ENCODE data around the gene SYS1. TPM values are rescaled to one million over a fixed set of nuclear protein-coding genes. Genes with fewer than 3 reads are reported as not detected.

Gene SYS1
- total RNA-seq, 2 donors from 2014 or later: 29.3 to 57.4 TPM

DNA sequence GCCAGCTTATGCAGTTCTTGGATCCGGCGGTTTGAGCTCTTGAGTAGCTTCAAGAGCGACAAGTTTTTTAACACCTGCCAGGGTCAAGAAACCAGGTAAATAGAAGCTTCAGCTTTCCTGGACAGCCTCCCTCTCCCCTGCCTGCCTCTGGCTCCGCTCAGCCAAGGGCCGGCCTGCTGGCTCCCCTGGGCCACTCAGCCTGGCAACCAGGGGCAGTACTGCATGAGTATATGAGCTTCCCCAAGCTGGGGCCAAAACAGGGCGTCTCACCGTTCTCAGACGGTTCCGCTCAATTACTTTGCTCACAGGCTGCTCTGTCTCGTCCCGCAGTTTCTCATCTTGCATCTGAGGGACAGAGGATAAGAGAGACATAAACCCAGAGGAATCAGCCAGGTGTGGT, 14.3 kb downstream of the SYS1 start:
- no peaks in the 10 kb centered on the region for H3K4me1 ChIP-seq (replicated peaks)
- intact Hi-C loops (cut with DNase I): no loop called here
- no peak for TF ChIP-seq POLR2AphosphoS5 (IDR thresholded peaks at IDR 0.05)
- TF ChIP-seq POLR2A (IDR thresholded peaks at IDR 0.05): no peak
- TF ChIP-seq, protein P1, sequence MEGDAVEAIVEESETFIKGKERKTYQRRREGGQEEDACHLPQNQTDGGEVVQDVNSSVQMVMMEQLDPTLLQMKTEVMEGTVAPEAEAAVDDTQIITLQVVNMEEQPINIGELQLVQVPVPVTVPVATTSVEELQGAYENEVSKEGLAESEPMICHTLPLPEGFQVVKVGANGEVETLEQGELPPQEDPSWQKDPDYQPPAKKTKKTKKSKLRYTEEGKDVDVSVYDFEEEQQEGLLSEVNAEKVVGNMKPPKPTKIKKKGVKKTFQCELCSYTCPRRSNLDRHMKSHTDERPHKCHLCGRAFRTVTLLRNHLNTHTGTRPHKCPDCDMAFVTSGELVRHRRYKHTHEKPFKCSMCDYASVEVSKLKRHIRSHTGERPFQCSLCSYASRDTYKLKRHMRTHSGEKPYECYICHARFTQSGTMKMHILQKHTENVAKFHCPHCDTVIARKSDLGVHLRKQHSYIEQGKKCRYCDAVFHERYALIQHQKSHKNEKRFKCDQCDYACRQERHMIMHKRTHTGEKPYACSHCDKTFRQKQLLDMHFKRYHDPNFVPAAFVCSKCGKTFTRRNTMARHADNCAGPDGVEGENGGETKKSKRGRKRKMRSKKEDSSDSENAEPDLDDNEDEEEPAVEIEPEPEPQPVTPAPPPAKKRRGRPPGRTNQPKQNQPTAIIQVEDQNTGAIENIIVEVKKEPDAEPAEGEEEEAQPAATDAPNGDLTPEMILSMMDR (IDR thresholded peaks at IDR 0.05): no peak
- WGBS: 51% methylated on average over 11 of the region's 11 CpGs
- no peaks in the 10 kb centered on the region for H3K27me3 ChIP-seq (replicated peaks; ENCODE audit: insufficient read depth)
- no peak overlapping the region for H3K4me3 ChIP-seq
- no peak for DNase-seq (ENCODE audit: low spot score)
- H3K36me3 ChIP-seq: no peaks in the 10 kb centered on the region
- no peaks in the 10 kb centered on the region for H3K9me3 ChIP-seq
- H3K27ac ChIP-seq: no peak overlapping the region

DNA sequence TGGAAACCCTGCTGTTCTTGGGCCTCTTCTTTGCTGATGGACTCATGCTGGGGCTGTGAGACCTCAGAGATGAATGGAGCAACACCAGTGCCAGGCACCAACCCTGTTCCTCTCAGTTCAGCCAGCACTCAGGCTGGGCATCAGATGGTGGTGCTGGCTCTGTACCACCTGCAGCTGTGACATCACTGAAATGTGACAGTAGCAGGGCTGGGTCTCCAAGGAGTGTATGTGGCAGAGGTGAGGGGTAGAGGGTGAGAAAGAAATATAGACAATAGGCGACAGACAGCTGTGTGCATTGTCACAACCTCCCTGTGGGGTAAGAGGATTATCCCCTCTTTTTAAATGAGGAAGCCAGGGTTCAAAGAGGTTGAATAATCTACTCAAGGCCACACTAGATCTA, 15.2 kb downstream of the SYS1 start, which contains the start of gene TP53TG5:
TP53TG5 (minus strand) TSS at position 135 of the 400 bp plus-strand sequence; CDS start at position 46, 89 bp downstream.
- WGBS: 82% methylated on average over 1 of the region's 1 CpG
- Histone ChIP-seq H3K4me1 (replicated peaks) (no peaks in the 10 kb centered on the region), H3K4me3 (no peak within 1 kb of the TSS), H3K9me3 (no peaks in the 10 kb centered on the region), H3K27ac (no peak within 1 kb of the TSS), H3K36me3 (no peaks in the 10 kb centered on the region), H3K27me3 (replicated peaks; ENCODE audit: insufficient read depth) (no peaks in the 10 kb centered on the region)
- intact Hi-C loops (cut with DNase I): no loop called here
- TF ChIP-seq POLR2AphosphoS5 (IDR thresholded peaks at IDR 0.05): no peak
- DNase-seq (ENCODE audit: low spot score): no peak

DNA sequence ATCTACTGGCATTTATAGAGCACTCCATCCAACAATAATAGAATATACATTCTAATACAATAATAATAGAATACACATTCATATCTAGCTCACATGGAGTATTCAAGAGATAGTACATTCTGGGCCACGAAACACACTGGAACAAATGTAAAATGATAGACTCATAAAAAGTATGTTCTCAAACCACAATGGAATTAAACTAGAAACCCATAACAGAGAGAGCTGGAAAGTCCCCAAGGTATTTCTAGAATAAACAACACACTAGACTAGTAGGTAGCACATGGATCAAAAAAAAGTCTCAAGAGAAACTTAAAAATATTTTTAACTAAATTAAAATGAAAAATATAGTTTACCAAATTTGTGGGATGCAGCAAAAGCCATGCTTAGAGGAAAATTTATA, 24.3 kb downstream of the SYS1 start:
- Histone ChIP-seq H3K4me3 (no peak overlapping the region), H3K9me3 (no peaks in the 10 kb centered on the region), H3K4me1 (replicated peaks) (no peaks in the 10 kb centered on the region), H3K27ac (no peak overlapping the region), H3K36me3 (no peaks in the 10 kb centered on the region), H3K27me3 (replicated peaks; ENCODE audit: insufficient read depth) (no peaks in the 10 kb centered on the region)
- TF ChIP-seq, protein P1 (IDR thresholded peaks at IDR 0.05): no peak
- no peak for TF ChIP-seq POLR2A (IDR thresholded peaks at IDR 0.05)
- TF ChIP-seq POLR2AphosphoS5 (IDR thresholded peaks at IDR 0.05): no peak
- WGBS: 76% methylated on average over 1 of the region's 1 CpG
- intact Hi-C loops (cut with DNase I): no loop called here
- DNase-seq (ENCODE audit: low spot score): no peak

DNA sequence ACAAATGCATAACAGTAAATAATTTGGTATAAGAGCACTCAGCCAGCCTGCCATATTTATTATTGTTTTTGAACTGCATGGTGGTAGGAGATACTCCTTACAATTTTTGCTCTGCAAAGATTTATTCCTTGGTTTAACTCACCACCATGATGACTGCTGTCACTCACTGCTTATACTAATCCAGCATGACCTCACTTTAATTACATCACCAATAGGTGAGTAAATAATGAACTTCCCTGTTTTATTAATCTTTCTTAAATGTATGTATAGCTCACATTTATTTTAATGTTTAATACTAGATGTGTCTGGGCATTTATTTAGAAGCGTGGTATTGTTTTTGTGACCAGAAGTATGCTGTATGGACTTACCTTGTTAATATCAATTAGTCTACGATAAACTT, 28.0 kb downstream of the SYS1 start:
- H3K4me3 ChIP-seq: no peak overlapping the region
- no peaks in the 10 kb centered on the region for H3K27me3 ChIP-seq (replicated peaks; ENCODE audit: insufficient read depth)
- DNase-seq (ENCODE audit: low spot score): no peak
- WGBS: 93% methylated on average over 2 of the region's 2 CpGs
- H3K9me3 ChIP-seq: no peaks in the 10 kb centered on the region
- no peaks in the 10 kb centered on the region for H3K4me1 ChIP-seq (replicated peaks)
- intact Hi-C loops (cut with DNase I): no loop called here
- TF ChIP-seq, protein P1 (IDR thresholded peaks at IDR 0.05): no peak
- no peak for TF ChIP-seq POLR2AphosphoS5 (IDR thresholded peaks at IDR 0.05)
- TF ChIP-seq POLR2A (IDR thresholded peaks at IDR 0.05): no peak
- H3K27ac ChIP-seq: no peak overlapping the region
- no peaks in the 10 kb centered on the region for H3K36me3 ChIP-seq

DNA sequence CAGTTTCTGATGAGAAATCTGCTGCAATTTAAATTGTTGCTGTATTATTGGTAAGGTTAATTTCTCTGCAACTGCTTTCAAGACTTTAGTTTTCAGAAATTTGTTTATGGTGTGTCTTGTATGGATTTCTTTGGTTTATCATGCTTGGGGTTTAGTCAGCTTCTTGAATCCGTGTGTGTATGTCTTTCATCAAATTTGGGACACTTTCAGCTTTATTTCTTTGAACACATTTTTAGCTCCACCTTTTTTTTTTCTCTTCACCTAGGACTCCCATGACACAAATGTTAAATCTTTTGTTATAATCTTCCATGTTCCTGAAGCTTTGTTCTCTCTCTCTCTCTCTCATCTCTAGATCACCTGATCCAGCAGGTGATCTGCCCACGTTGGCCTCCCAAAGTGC, 28.6 kb downstream of the SYS1 start:
- H3K27me3 ChIP-seq (replicated peaks; ENCODE audit: insufficient read depth): no peaks in the 10 kb centered on the region
- no peaks in the 10 kb centered on the region for H3K9me3 ChIP-seq
- 71% methylated on average over 2 of the region's 2 CpGs for WGBS
- intact Hi-C loops (cut with DNase I): no loop called here
- H3K4me1 ChIP-seq (replicated peaks): no peaks in the 10 kb centered on the region
- DNase-seq (ENCODE audit: low spot score): no peak
- H3K27ac ChIP-seq: no peak overlapping the region
- no peaks in the 10 kb centered on the region for H3K36me3 ChIP-seq
- H3K4me3 ChIP-seq: no peak overlapping the region
- TF ChIP-seq POLR2AphosphoS5 (IDR thresholded peaks at IDR 0.05): no peak
- no peak for TF ChIP-seq POLR2A (IDR thresholded peaks at IDR 0.05)
- TF ChIP-seq, protein P1 (IDR thresholded peaks at IDR 0.05): no peak

Measured in prostate gland (tissue), 2 donors.